ENCODE measurements around the gene RAG1.

RAG1 gene

DNA sequence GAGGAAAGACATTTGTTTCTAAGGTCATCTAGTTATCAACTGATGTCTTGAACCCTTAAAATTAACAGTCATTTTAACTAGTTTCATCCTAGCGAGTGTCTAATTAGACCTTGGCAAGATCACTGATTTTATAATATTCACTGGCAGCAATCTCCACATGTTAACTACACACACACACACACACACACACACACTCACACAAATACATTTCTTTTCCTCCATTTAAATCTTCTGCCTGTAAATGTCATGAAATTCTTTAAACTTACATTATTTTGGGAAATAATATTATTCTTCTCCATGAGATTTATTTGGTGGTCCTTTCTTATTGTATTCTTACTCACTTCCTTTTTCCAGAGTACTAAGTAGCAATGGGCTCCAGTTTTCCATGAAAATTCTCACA, 23.6 kb downstream of the RAG1 start:
- DNase-seq = no peak

DNA sequence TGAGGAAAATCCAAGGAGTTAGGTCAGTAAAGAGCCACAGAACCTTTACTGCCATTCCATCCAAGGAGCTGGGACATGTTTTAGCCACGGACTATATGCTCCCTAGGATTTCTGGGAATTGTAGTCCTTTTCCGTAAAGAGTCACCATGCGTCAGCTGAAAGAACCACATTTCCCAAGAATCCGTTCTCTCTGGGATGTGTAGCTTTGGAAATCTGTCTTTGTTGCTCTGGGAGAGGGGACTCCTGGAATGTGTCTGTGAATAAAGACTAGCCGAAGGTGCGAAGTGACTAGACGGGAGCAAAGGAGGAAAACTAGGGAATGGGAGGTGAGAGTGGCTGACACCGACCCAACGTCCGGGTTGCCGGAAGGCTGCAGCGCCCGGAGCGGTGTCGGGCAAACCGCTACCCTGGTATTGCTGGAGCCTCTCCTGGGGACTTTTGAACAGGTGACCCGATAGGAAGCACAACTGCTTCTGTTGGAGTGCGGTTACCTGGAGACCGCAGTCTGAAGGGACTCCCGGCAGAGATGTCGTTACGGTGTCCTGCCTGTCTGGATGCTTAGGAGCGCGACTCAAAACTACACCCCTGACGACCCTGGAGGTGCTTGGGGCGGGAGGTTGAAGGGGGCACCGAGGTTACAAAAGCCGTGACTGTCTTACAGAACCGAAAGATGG, 26.6 kb downstream of the RAG1 start, which contains the start of gene IFTAP:
Gene IFTAP, plus strand, starts transcription at position 187 of the 674 bp plus-strand sequence. CDS start 15,602 bp downstream, outside the sequence.
- DNase-seq = peak; percentile 84 to 92 (median 90)

DNA sequence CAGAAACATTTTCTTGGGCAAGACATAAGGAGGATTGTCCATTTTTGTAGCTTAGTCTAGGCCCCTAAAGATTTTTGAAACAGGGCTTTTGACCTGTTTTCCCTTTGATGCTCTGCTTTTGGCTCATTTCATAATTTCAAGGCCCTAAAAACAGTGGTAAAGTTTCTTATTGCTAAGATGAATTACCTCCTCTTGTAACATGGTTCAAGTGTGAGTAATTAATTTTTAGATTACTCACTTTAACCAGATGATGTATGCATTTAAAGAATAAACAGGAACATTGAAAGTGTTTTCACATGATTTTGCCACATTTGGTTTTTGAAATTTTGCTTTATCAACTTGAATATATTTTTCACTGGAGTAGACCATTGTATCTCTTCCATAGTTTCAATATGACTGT, 29.1 kb downstream of the RAG1 start:
- no peak for DNase-seq

DNA sequence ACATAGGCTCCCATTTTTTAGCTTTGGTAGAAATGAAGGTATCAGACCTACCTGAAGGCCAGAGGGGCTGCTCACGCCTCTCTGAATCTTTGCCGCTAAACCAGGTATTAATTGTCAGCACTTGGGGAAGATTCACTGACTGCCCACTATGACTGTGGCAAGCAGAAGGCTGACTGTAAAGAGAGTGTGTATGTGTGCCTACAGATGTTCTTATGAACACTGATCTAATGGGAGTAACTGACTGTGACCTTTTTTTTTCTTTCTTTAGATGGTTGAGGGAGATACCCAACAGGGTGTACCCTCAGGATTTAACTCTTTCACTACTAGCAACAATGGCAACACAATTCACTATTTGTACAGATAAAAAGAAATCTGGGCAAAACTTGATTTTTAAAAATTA, 30.2 kb downstream of the RAG1 start, which contains the start of gene RAG2:
Gene RAG2, minus strand, starts transcription at position 186 of the 400 bp plus-strand sequence. CDS start 4,068 bp downstream, outside the sequence.
- no peak for DNase-seq

DNA sequence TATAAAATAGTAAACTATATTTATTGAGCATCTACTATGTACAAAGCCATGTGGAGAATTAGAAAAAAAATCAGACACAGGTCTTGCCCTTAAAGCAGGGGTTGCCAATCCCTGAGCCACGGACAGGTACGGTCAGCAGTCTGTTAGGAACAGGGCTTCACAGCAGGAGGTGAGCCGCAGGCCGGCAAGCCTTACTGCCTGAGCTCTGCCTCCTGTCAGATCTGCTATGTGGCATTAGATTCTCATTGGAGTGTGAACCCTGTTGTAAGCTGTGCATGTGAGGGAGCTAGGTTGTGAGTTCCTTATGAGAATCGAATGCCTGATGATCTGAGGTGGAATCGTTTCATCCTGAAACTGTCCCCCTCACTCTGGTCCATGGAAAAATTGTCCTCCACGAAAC, 32.4 kb downstream of the RAG1 start:
- no peak for DNase-seq

DNA sequence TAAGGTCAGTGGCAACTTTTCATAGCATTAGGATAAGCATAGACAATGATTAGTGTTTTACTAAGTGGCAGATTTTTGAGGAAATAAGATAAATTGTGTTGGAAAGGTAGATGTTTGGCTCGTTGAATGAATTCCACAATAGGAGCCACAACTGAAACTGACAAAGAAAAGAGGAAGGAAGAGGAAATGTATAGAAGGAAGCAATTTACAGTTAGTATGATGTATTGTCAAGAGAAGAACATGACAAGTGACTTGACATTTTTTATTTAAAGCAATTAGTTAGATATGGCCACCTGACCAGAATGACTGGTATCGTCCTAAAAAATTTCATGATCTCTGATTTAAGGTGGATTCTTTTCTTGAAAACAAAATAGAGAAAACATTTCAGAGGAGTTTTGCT, 33.3 kb downstream of the RAG1 start:
- DNase-seq = peak in 2 of 3 donors; percentile 31 to 33

DNA sequence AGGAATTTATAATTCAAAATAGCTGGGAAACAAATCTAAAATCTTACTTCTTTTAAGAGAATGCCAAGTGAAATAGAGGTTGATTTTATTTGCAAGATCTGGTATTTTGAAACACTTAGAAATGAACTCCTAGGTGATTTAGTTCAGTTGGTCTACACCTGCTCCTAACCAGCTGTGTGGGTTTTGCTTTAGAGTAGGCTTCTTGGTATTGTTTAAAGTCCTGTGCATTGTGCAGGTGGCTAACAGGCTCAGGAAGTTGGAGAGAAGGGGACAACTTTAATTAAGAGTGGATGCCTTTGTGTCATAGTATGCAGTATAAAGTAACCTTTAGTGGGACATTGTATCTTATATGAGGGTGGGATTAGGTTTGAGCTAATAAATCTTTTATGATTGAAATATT, 34.3 kb downstream of the RAG1 start:
- no peak for DNase-seq

DNA sequence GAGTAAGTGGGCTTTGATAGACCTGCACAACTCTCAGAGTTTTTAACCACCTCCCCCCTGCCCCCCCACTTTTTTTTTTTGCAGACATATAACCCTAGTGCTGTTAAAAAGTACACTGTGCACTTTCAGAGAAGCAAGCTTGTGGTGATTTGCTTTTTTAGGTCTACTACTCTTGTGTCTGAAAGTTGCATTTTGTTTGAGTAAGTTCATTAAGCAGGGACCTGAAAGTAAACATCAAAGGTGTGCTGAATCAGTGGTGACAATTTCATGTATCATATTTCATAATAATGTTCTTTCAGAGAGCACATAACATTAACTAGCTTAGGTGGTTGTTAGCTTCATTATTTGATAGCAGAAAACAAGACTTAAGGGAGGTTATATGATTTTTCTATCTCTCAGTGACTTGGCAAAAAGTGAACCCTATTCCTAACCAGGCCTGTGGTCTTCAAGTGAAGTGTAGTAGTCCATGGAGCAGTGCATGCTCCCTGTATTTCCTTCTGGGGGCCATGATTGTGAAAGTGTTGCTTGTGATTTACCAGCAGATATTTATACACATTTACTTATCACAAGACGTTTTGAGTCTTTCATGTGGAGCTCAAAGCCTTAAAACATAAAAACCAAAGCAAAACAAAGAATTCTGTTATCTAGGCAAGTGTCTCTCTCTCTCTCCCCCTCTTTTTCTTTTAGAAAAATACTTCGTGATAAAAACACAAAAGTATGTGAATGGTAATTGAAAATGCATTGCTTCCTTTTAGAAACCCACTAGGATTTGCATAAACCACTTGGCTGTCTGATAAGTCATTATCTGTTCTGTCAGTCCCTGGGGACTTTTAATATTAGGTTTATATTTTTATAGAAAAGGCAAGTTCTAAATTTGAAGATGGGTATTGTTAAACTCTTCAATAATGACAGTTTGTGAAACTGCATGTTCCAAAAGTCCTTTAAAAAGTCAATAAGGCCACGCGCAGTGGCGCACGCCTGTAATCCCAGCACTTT, 37.7 kb downstream of the RAG1 start:
- no peak for DNase-seq

DNA sequence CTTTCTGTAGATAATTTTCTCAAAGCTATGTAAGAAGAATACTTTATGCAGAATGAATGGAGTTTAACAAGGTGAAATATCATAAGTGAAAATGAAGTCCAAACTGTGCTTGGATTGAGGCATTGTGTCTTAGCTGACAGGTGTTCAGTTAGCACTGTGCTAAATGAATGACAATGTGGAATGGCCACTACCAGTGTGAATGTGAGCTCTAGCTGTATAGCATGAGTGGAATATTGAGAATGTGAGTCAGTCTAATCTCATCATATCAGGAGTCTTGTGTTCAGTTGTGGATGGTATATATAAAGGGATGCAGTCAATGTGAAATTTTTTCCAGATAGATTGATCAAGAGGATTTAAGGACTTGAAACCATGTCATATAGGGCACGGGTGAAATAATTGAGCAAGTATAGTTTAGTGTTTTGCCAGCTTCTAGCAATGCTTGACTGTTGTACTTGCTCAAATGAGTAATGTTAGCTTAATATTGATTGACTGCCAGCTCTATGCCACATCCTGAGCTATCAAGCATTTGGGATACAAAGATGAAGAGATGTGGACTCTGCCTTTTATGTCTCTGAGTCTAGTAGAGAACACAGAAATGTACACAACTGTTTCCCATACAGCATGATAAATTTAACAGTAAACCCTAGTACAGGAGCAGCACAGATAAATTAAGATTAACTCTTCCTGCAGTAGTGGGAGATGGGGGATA, 40.8 kb downstream of the RAG1 start:
- no peak for DNase-seq

DNA sequence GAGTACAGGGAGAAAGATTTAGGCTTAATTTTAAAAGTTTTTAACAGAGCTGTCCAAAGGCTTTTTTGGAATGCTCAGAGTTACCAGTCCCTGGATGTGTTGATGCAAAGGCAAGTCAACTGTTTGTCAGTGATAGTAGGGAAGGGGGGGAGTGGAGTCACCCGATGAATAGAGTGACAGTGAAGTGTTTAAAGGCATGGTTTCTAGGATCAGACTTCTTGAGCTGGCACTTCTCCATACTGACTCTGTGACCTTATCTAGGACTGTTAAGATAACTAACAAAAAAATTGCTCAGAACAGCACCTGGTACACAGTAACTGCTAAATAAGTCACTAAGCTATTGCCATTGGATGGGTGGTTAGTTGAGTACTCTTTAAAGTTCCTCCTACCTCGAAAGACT, 41.6 kb downstream of the RAG1 start:
- no peak for DNase-seq

DNA sequence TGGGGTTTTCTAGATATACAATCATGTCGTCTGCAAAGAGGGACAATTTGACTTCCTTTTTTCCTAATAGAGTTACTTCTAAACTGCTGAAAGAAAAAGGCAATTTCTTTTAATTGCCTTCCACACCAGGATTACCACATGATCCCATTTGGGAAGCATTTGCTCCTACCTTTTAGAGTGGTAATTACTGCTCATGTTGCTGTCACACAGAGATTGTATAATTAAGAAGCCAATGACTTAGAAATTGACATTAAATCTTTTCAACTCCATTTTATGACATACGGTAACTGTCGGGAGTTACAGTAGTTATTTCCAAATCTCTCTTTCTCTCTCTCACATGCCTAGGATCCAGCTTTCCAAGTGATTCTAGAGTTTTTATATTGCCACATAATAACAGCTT, 48.0 kb downstream of the RAG1 start:
- no peak for DNase-seq

DNA sequence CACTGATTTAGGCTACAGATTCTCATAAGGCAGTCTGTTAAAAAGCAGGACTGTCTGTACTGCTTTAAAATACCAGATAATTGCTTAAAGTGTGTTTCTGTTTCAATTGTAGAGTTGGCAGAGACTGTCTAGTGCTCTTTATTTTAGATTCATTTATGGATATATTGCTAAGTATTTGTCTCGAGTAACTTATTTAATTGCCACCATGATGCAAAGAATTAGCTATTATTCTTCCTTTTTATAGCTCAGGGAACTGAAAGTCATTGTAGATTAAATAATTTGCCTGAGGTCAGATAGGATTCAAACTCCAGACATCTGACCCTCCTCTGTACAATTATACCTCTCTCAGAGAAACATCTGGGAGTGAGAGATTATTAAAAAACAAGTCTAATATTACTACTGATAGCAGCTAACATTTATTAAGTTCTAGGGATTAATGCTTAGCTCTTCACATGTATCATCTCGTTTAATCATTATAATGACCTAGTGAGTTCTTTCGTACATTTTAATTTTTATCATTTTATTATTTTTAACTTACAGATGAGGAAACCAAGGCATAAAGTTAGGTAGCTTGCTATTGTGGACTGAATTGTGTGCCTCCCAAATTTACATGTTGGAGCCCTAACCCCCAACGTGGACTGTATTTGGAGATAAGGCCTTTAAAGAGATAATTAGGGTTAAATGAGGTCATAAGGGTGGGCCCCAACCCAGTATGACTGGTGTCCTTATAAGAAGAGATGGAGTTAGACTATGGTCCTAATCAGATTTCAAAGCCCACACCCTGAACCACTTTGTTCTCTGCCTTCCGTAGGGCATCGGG, 49.9 kb downstream of the RAG1 start:
- no peak for DNase-seq

DNA sequence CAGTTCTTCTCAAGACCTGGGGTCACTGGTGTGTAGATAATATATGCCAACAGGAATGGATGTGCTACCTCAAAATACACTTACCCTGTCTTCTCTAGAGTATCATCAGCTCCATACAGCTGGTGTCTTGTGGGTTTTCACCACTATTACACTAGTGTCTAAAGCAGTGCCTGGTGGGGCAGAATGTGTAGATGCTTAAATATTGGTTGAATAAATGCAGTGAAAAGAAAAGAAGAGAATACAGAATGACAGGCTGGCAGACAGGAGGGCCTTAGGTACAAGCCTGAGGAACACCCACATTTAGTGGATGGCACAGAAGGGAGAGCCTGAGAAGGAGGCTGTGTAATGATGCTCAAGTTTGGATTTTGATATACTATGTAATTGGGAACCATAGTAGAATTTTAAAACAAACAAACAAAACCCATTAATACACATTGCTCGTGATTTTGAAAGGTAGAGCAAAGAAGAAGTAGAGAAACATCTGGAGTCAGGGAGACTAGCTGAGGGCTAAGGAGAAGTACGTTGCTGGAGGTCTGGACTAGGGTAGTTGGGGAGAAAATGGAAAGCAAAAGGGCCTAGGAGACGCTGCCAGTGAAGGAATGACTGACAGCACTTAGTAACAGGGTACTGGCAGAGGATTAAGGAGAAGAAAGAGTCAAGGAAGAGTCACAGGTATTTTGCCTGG, 50.7 kb downstream of the RAG1 start:
- no peak for DNase-seq

DNA sequence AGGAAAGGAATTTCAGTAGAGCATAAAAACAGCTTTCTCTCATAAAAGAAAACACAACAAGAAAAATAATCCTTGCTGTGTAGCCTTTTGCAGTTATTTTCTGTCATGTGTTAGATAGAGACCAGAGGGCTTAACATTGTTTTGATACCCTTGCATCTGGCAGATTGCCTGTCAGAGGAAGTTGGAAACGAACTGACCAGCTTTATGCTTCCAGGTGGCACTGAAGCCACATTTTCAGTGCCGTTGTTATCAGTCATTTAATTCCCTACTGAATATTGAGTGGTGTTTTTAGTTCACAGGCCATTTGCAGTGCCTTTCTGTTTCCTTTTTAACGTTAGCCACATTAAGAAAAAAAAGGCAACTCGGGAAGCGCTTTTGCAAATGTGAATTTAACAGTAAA, 51.7 kb downstream of the RAG1 start:
- DNase-seq = no peak

DNA sequence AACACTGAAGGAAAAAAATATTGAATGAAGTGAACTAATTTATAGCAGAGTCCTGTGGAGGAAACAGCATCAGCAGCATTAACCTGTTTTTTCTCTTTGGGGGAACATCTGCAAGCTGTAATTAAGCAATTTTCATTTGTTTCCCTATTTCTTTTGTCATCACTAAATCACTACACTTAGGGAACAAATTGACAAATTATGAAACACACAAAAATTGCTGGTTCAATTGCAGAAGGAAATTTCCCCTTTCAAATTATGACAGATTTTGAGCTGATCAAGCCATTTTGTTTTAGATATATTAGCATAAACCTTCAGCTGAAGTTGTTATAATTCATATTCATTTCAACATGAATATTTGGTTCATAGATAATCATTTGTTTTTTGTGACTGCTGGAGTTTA, 52.4 kb downstream of the RAG1 start:
- DNase-seq = peak in 2 of 3 donors; percentile 24 to 39

DNA sequence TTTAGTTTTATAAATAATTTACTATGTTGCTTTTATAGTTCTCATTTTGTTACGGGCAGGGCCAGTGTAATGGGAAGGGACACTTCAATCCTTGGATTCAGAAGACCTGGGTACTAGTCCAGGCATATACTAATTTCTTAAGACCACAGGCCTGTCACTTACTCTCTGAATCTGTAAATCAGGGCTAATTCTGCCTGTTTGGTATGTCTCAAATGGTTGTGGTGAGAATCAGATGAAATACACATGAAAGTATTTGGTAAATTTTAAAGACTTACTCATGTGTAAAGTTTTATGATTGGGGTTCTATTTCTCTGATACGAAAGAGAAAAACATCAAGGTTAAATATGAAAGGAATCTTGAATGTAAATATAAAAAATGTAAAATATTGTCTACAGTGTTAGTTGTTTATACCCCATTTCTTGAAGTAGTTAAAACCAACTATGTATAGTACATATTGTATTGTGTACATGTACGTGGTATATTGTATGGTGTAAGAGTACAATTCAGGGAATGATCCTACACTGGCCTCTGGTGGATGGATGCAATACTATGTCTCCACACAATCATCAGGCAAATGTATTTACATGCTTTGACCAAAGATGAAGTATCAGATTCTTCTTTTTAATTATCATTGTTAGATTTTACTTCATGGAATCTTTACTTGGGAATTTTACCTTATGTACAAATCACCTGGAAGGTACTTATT, 54.8 kb downstream of the RAG1 start:
- peak; percentile 27 to 42 (median 33) for DNase-seq

DNA sequence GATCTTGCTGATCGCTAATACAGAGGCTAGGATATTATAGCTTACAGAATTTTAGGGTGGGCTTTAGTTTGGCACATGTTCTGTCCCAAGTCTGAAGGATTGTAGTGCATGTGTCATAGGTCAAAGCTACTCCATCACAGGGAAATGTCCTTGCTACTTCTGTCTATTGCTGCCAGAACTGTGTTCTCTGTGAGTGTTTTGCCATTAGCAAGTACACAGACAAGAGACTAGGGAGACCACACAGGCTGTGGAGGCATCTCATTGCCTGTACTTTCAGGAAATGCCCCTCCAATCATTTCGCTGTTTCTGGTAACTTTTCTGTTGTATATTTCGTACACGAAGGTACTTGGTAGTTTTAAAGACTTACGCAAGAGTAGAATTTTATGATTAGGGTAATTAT, 55.7 kb downstream of the RAG1 start:
- no peak for DNase-seq

DNA sequence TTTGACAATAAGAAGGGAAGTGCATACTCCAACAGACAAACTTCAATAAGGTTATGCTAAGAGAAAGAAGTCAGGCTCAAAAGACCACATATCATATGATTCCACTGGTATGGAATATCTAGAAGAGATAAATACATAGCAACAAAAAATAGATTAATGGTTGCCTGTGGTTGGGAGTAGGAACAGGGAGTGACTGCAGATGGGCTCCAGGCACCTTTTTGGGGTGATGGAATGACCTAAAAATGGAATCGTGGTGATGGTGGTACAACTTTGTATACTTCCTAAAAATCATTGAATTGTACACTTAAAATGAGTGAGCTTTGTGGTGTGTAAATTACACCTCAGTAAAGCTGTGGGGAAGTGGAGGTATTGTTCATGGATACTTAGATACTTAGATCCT, 59.2 kb downstream of the RAG1 start:
- no peak for DNase-seq

DNA sequence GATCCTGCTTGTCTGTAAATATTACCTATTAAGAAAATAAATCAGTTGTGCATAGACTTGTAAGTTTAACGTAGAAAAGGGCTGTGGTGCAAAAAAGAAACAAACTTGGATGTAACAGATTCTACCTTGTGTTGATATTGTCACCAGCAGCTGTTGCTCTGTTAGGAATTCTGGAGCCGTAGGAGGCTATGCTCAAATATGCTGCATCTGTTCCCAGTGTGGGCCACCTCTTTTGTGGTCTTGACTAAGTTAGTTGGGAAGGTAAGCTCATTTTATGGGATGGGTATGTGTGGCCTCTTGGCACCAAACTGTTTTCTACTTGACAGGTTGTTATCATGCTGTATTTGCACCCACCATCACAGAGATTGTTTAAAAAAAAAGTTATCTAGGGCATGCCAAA, 59.7 kb downstream of the RAG1 start:
- DNase-seq = no peak

DNA sequence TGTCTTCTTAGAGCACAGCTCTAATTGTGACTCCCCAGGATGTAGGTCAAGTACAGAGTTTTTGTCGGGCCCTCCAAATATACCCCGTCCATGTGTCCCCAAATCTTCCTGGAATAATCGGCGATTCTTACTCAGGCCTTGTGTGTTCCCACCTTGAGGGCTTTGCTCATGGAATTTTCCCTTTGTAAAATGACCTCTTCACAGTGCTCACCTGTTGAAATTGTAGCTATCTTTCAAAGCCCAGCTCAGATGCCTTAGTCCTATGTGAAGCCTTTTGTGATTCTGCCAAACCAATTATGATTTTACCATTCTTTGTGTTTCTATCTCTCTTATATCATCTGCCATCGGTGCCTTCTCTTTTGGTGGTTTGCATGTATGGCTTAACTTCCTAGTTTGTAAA, 60.3 kb downstream of the RAG1 start:
- DNase-seq = no peak

DNA sequence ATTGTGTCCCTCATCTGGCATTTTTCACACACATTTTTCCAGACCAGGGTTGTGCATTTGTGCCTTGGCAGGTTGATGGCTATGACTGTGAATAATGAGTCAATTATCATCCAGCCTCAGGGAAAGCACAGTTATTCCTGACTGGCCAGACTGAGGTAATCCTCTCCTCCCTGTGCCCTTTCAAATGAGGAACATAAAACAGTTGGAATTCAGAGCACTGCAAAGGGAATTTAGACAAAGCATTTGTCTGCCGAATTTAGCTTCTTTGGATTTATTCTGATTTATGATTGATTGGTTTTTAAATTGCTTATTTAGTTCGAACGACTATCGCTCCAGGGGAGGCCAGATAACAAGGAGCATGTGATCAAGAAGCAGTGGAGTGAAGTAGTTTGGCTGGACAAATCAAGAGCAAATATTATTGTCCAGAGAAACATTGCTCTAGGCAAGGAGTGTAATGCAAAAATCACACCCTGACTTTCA, 61.0 kb downstream of the RAG1 start:
- no peak for DNase-seq
